GM15510 (cell line): ENCODE measurements around the gene BLM.

ENCODE experiments used
- POLR2A ChIP-seq: IDR thresholded peaks from 3 replicates; pipeline ENCODE4 v1.6.1; 2011; ENCODE audit warnings: borderline replicate concordance; ENCODE audit not compliant: insufficient read length; ENCODE audit errors: extremely low read depth

BLM gene

GRCh38 chr15:90686435-90687218, 30.5 kb upstream of the BLM start:
- no peak for TF ChIP-seq POLR2A

DNA sequence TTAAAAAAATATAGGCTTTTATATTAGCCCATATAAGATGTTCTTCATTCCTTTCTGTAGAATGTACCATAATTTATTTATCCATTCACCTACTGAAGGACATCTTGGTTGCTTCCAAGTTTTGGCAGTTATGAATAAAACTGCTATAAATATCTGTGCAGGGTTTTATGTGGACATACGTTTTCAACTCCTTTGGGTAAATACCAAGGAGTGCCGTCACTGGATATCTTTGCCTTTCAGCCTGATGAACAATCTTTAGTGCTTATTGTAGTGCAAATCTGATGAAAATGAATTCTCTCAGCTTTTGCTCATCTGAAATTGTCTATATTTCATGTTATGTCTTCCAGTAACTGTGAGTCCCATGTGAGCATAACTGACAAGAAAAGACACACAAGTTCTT, 26.6 kb upstream of the BLM start:
- TF ChIP-seq POLR2A: no peak

DNA sequence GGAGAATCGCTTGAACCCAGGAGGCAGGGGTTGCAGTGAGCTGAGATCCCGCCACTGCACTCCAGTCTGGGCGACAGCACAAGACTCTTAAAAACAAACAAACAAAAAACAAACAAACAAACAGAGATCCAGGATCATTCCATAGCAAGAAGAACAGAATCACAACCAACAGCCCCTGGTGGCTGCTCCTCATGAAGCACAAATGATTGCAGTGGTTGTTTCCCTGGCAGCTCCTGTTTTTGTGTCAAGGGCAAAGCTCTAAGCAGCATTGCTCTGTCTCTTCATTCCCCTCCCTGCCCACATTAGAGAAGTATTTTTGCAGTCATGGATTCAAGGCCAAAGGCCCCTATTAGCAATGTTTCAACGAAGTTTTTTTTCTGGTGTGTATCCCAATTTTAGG, 25.8 kb upstream of the BLM start:
- no peak for TF ChIP-seq POLR2A

DNA sequence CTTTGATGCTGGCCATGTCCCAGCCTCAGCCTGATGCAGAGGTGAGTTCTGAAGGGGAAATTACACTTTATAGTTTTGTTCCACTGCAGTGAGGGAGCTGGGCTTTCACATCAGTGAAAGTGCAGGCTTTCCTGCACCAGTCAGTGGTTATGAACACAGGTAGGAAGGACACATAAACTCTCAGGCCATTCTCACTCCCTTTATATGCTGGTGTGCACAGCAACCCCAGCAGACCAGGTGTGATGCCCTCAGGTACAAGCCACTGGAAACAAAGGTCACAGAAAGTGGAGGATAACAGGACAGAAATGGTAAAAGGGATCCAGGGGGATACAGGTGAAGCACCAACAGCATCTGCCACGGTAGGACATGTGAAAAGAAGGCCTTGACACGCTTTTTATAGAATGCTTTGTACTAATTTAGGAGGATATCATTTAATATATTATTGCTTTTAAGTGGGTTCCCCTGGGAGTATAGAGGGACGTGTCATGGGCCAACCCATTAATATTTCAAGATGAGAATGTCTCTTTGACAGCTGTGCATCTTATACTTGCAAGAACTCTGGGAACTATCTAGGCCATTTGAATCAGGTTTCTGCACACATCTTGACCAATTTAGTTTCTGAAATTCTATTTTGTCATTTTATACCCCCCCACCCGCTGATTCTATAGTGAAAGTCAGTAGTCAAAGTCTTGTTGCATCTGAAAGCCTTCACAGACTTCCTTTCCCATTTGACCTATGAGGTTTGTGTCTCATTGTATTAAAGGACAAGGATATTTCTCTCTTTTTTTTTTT, 25.0 kb upstream of the BLM start:
- no peak for TF ChIP-seq POLR2A

DNA sequence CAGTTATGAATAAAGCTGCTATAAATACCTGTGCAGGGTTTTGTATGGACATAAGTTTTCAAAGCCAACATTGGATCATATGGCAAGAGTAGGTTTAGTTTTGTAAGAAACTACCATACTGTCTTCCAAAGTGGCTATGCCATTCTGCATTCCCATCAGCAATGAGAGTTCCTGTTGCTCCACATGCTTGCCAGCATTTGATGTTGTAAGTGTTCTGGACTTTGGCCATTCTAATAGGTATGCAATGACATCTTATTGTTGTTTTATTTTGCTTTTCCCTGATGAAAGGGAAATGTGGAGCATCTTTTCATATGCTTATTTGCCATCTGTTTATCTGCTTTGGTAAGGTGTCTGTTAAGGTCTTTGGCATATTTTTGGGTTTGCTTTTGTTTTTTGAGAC, 22.2 kb upstream of the BLM start:
- no peak for TF ChIP-seq POLR2A

GRCh38 chr15:90697175-90697574, 20.0 kb upstream of the BLM start:
- no peak for TF ChIP-seq POLR2A

DNA sequence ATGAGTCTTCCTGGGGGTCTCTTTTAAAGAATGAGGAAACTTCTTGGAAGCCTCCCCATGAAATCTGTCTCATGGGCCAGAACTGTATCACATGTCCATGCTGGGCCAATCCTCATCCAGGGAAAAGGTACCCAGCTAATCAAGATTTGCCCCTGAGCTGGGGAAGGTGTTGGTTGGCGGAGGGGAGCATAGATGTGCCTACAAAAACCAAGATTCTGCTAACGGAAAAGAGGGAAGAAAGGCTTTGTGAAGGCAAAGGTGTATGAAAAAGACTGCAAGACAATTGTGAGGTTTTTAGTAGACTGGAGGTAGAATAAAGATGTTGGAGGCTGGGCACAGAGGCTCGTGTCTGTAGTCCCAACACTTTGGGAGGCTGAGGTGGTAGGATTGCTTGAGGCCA, 18.5 kb upstream of the BLM start:
- TF ChIP-seq POLR2A: no peak

- TF ChIP-seq POLR2A: no peak
Observed at GRCh38 chr15:90701048-90701447, 16.1 kb upstream of the BLM start.

GRCh38 chr15:90701880-90702630, 15.1 kb upstream of the BLM start:
- TF ChIP-seq POLR2A: no peak

- TF ChIP-seq POLR2A: no peak
Observed at GRCh38 chr15:90703455-90703854, 13.7 kb upstream of the BLM start.

GRCh38 chr15:90705212-90705611, 11.9 kb upstream of the BLM start:
- TF ChIP-seq POLR2A: no peak

- no peak for TF ChIP-seq POLR2A
Observed at GRCh38 chr15:90706394-90707327, 10.5 kb upstream of the BLM start.

DNA sequence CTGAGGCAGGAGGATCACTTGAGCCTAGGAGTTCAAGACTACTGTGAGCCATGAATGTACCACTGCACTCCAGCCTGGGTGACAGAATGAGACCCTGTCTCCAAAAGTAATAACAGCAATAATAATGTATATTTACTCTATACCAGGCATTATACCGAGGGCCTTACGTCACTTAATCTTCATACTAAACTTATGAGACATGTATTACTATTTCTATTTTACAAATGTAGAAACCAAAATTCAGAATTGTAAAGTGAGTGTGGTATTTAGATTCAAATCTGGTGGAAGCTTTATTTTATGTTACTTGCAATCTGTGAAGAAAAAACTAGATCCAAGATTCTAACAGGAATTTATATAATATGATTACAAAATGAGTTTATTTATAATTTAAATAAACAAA, 9.7 kb upstream of the BLM start:
- no peak for TF ChIP-seq POLR2A

- no peak for TF ChIP-seq POLR2A
Observed at GRCh38 chr15:90708516-90708915, 8.6 kb upstream of the BLM start.
